WTC11 (cell line): ENCODE results near the gene ADK. TPM values are rescaled to one million over a fixed set of nuclear protein-coding genes. Genes with fewer than 3 reads are reported as not detected.
A peak's percentile ranks its signal among the peaks of the same experiment; 100 is the strongest.

Source experiments
- ATAC-seq: fragments of 200-7000 bp; cut with Tn5 transposase; 2 replicates; pipeline ENCODE4 v1.10.0; 2021; ENCODE audit warnings: mild to moderate bottlenecking, moderate library complexity
- CTCF ChIA-PET: fragments of 300-600 bp; sonication (Branson Sonifier 250); formaldehyde crosslinking; loops from one replicate; lab custom pipeline; 2021; ENCODE audit warnings: antibody characterized with exemption; lab: Charles Lee
- POLR2A ChIA-PET: fragments of 350-600 bp; sonication (Branson Sonifier 250); formaldehyde crosslinking; loops from one replicate; lab custom pipeline; 2021; ENCODE audit warnings: antibody characterized with exemption; lab: Charles Lee
- DNase-seq: peaks from one replicate; pipeline ENCODE4 v3.0.0; 2021; ENCODE audit warnings: low spot score
- H3K27ac Mint-ChIP-seq: 2 replicates; pipeline ENCODE4 v1.8.0; 2021; ENCODE audit warnings: mixed read lengths
- H3K27me3 Mint-ChIP-seq: 2 replicates; pipeline ENCODE4 v1.8.0; 2021; ENCODE audit warnings: low read depth, mild to moderate bottlenecking, moderate library complexity, mixed read lengths
- H3K36me3 Mint-ChIP-seq: 2 replicates; pipeline ENCODE4 v1.8.0; 2021; ENCODE audit warnings: mixed read lengths
- H3K4me1 Mint-ChIP-seq: 2 replicates; pipeline ENCODE4 v1.8.0; 2022; ENCODE audit warnings: mixed read lengths
- H3K4me3 Mint-ChIP-seq: 2 replicates; pipeline ENCODE4 v1.8.0; 2021; ENCODE audit warnings: mild to moderate bottlenecking, moderate library complexity, mixed read lengths
- H3K9me3 Mint-ChIP-seq: 2 replicates; pipeline ENCODE4 v1.8.0; 2021; ENCODE audit warnings: mixed read lengths
- AR ChIP-seq: fragments of 250-450 bp; sonication (Bioruptor Pico); IDR thresholded peaks from 2 replicates; pipeline ENCODE4 v1.9.0; 2021; ENCODE audit warnings: mild to moderate bottlenecking
- ATF1 ChIP-seq: sonication (generic); formaldehyde crosslinking; IDR thresholded peaks from 2 replicates; pipeline ENCODE4 v1.8.1; 2023; ENCODE audit warnings: mild to moderate bottlenecking, moderate library complexity, missing genetic modification reagents
- ATF3 ChIP-seq: sonication (generic); formaldehyde crosslinking; conservative IDR thresholded peaks from 2 replicates; pipeline ENCODE4 v1.8.1; 2022; ENCODE audit warnings: mild to moderate bottlenecking, missing genetic modification reagents
- E2F4 ChIP-seq: sonication (generic); formaldehyde crosslinking; IDR thresholded peaks from 2 replicates; pipeline ENCODE4 v1.8.1; 2022; ENCODE audit warnings: low read depth, mild to moderate bottlenecking, moderate library complexity, missing genetic modification reagents, borderline replicate concordance
- E2F5 ChIP-seq: sonication (generic); formaldehyde crosslinking; IDR thresholded peaks from 2 replicates; pipeline ENCODE4 v1.8.1; 2022; ENCODE audit warnings: mild to moderate bottlenecking, moderate library complexity, missing genetic modification reagents
- ELF4 ChIP-seq: sonication (generic); formaldehyde crosslinking; IDR thresholded peaks from 2 replicates; pipeline ENCODE4 v1.8.1; 2022; ENCODE audit warnings: low read depth, mild to moderate bottlenecking, moderate library complexity, missing genetic modification reagents
- EMX1 ChIP-seq: fragments of 250-450 bp; sonication (Bioruptor Pico); IDR thresholded peaks from 2 replicates; pipeline ENCODE4 v1.8.0; 2021; ENCODE audit warnings: mild to moderate bottlenecking
- ERG ChIP-seq: fragments of 250-450 bp; sonication (Bioruptor Pico); IDR thresholded peaks from 2 replicates; pipeline ENCODE4 v1.8.0; 2021; ENCODE audit warnings: mild to moderate bottlenecking
- ESRRA ChIP-seq: sonication (generic); formaldehyde crosslinking; IDR thresholded peaks from 2 replicates; pipeline ENCODE4 v1.8.1; 2022; ENCODE audit warnings: mild to moderate bottlenecking, missing genetic modification reagents, borderline replicate concordance
- FOXJ3 ChIP-seq: sonication (generic); formaldehyde crosslinking; IDR thresholded peaks from 2 replicates; pipeline ENCODE4 v1.9.0; 2021; ENCODE audit warnings: missing genetic modification reagents, mild to moderate bottlenecking, borderline replicate concordance
- HMGA2 ChIP-seq: fragments of 250-450 bp; sonication (Bioruptor Pico); IDR thresholded peaks from 2 replicates; pipeline ENCODE4 v1.4.0; 2021; ENCODE audit warnings: mild to moderate bottlenecking, moderate library complexity
- JAZF1 ChIP-seq: fragments of 250-450 bp; sonication (Bioruptor Pico); IDR thresholded peaks from 2 replicates; pipeline ENCODE4 v1.9.0; 2021; ENCODE audit warnings: moderate library complexity, mild to moderate bottlenecking, inconsistent platforms
- MLX ChIP-seq: sonication (generic); formaldehyde crosslinking; IDR thresholded peaks from 2 replicates; pipeline ENCODE4 v1.8.1; 2023; ENCODE audit warnings: mild to moderate bottlenecking, missing genetic modification reagents, moderate library complexity
- NR1H2 ChIP-seq: sonication (generic); formaldehyde crosslinking; IDR thresholded peaks from 2 replicates; pipeline ENCODE4 v1.9.0; 2021; ENCODE audit warnings: mild to moderate bottlenecking, moderate library complexity, missing genetic modification reagents
- STAT6 ChIP-seq: sonication (generic); formaldehyde crosslinking; conservative IDR thresholded peaks from 2 replicates; pipeline ENCODE4 v1.8.1; 2023; ENCODE audit warnings: mild to moderate bottlenecking, low read depth, missing genetic modification reagents, moderate library complexity
- TEAD1 ChIP-seq: sonication (generic); formaldehyde crosslinking; IDR thresholded peaks from 2 replicates; pipeline ENCODE4 v1.8.0; 2022; ENCODE audit warnings: mild to moderate bottlenecking, missing genetic modification reagents
- USF1 ChIP-seq: sonication (generic); formaldehyde crosslinking; IDR thresholded peaks from 2 replicates; pipeline ENCODE4 v1.8.0; 2022; ENCODE audit warnings: mild to moderate bottlenecking, missing genetic modification reagents
- USF2 ChIP-seq: sonication (generic); formaldehyde crosslinking; IDR thresholded peaks from 2 replicates; pipeline ENCODE4 v1.8.1; 2023; ENCODE audit warnings: mild to moderate bottlenecking, missing genetic modification reagents, moderate library complexity
- ZBTB43 ChIP-seq: sonication (generic); formaldehyde crosslinking; IDR thresholded peaks from 2 replicates; pipeline ENCODE4 v1.8.1; 2023; ENCODE audit warnings: mild to moderate bottlenecking, missing genetic modification reagents
- ZNF138 ChIP-seq: sonication (generic); formaldehyde crosslinking; conservative IDR thresholded peaks from 2 replicates; pipeline ENCODE4 v1.8.1; 2022; ENCODE audit warnings: mild to moderate bottlenecking, moderate library complexity, missing genetic modification reagents
- ZNF512 ChIP-seq: sonication (generic); formaldehyde crosslinking; IDR thresholded peaks from 2 replicates; pipeline ENCODE4 v1.8.1; 2022; ENCODE audit warnings: missing genetic modification reagents, borderline replicate concordance
- total RNA-seq: library from RNA; stranded (reverse); gene quantifications from 3 replicates; pipeline ENCODE4 v1.2.3, GENCODE V29; 2021

The ADK gene
- total RNA-seq, 1 experiment from 2014 or later, result 32.7 TPM

GRCh38 chr10:74543276-74543675 lies 392.3 kb downstream of the ADK start (continued):
- TF ChIP-seq ZBTB43 (no peak), USF2 (CRISPR knock-in tag) (no peak), ZNF512 (no peak), AR (CRISPR knock-in tag) (no peak), TEAD1 (no peak), EMX1 (CRISPR knock-in tag) (no peak), ZNF138 (CRISPR knock-in tag) (no peak), NR1H2 (CRISPR knock-in tag) (no peak), E2F5 (CRISPR knock-in tag) (no peak), USF1 (CRISPR knock-in tag) (no peak), ERG (CRISPR knock-in tag) (no peak)

- no peaks in the 10 kb centered on the region for H3K27me3 Mint-ChIP-seq
- CTCF ChIA-PET, result no interaction called here
- no peak overlapping the region for H3K4me3 Mint-ChIP-seq
- POLR2A ChIA-PET, result no interaction called here
- DNase-seq (no peak), ATAC-seq (peak; percentile 67)
- H3K9me3 Mint-ChIP-seq, result 0 out of 2 replicates have a peak, but pooled peaks cover 3% of the 10 kb centered on the region
- peak overlapping the region; percentile 86 for H3K27ac Mint-ChIP-seq
- no peaks in the 10 kb centered on the region for H3K36me3 Mint-ChIP-seq
- peaks cover 37% of the 10 kb centered on the region for H3K4me1 Mint-ChIP-seq
- TF ChIP-seq ATF3 (no peak), HMGA2 (CRISPR knock-in tag) (no peak), STAT6 (CRISPR knock-in tag) (no peak), FOXJ3 (CRISPR knock-in tag) (no peak), ESRRA (CRISPR knock-in tag) (no peak), ATF1 (CRISPR knock-in tag) (no peak), JAZF1 (no peak), E2F4 (no peak), ELF4 (CRISPR knock-in tag) (no peak), MLX (no peak)
Measured at GRCh38 chr10:74544106-74544505, 393.1 kb downstream of the ADK start.
